HG02759 (cell line): ENCODE data around the gene GNS.
"Not testable (repeated sequence)": the region's sequence is repeated elsewhere in the genome, so short reads cannot be mapped to it uniquely, and the experiment has no call there.

ENCODE experiments used
- ATAC-seq: cut with Tn5 transposase; IDR thresholded peaks from one replicate; pipeline ENCODE4 v1.9.1; 2021; ENCODE audit warnings: mild to moderate bottlenecking, moderate library complexity; ENCODE audit not compliant: unreplicated experiment

Gene GNS

DNA sequence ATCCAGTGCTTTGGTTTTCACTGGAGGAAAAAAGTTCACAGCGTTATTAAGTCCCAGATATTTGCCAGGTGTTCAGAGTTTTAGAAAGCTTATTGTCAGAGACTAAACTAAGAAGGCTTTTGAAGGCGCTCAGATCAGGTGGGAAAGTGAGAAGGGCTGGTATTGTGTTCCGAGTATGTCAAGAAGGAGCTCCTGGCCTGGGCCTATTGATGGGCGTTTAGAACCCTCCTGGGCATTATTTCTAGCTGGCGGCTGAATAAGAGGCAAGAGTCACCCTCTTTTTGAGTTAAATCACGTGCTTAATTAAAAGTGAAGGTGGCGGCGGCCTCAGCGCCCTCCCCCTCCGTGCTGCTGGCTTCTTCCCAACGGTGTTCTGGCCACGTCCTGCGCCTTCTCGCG is 20.9 kb upstream of the GNS start:
- ATAC-seq: no peak

GRCh38 chr12:64779354-64779974 is 20.3 kb upstream of the GNS start:
- ATAC-seq: no peak

GRCh38 chr12:64775147-64775736 is 16.0 kb upstream of the GNS start:
- not testable (repeated sequence) for ATAC-seq

DNA sequence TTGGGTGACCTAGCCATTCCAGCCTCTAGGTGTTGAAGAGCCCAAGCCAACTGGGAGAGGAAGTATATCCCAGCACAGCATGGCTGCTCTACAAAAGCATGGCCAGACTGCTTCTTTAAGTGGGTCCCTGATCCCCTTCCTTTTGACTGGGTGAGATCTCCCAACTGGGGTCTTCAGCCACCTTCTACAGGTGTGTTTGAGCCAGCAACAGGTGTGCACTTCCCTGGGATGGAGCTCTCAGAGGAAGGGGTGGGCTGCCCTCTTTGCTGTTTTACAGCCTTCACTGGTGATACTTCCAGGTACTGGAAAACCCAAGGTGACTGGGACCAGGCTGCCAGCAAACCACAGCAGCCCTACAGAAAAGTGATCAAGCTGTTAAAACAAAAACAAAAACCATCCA is 14.2 kb upstream of the GNS start:
- ATAC-seq: no peak

DNA sequence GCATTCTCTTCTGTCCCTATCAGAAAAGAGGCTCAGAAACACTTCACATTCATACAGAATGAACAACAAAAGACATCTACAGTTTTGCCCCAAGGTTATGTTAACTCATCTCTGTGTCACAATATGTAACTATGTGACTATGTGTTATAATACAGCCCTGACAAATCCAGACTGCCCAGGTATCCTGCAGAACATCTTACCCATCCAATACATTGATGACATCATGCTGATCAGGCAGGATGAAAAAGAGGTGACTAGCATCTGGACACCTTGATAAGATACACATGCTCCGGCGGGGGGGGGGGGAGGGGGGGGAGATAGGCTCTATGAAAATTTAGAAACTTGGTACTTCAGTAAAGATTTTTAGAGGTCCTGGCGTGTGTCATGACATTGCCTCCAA is 8.3 kb upstream of the GNS start:
- no peak for ATAC-seq

- ATAC-seq: no peak
These were observed 1.8 kb upstream of the GNS start for GRCh38 chr12:64760808-64761573.

DNA sequence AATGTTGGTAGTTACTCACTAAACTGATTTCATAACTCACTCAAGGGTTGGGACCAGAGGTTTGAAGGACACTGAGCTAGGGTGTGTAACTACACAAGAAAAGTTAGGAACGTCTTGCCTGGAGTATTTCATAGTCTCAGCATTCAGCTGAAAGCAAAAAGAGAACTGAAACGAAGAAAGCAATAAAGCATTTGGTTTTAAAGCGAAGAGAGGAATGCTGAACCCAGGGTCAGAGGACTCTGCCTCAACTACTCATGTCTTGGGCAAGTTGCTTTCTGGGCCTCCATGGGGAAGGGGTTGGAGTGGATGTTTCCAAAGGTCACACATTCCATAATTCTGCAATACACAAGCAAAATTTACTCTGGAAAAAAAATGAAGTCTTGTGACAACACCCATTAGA is 1.4 kb downstream of the GNS start:
- ATAC-seq: no peak

DNA sequence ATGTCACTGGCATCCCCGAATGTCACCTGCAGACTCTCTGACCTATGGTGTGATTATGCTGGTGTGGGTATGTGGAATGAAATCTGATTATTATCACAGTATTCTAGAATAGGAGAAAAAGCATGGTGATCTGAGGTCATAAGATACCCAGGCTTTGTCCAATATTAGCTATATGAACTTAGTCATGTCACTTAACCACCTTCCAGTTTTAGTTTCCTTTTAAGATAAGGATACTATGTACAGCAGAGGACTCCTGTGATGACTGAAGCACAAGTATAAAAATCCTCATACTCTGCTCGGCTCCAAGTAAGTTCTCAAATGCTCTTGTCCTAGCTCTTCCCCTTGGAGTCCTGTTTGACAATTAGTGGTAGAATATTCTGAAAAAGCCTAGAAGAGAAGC is 2.8 kb downstream of the GNS start:
- no peak for ATAC-seq

- no peak for ATAC-seq
These were observed 5.8 kb downstream of the GNS start for GRCh38 chr12:64753427-64753826.

- no peak for ATAC-seq
These were observed 6.4 kb downstream of the GNS start for GRCh38 chr12:64752833-64753238.

DNA sequence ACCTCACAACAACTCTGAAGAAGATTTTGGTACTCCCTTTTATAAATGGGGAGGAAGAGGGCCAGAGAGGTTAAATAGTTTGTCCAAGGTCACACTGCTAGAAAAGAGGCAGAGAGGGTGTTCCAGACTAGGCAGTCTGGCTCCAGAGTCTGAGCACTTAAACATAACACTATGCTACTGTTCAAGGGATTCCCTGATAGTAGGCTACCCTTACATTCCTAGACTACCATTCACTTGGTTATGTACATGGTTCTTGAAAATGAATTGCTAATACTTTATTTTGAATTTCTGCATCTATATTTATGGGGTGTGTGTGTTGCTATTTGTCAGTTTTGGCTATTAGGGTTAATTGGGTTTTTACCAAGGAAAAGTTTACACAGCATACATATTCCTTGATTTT is 7.2 kb downstream of the GNS start:
- ATAC-seq: no peak

- ATAC-seq: no peak
These were observed 9.6 kb downstream of the GNS start for GRCh38 chr12:64749461-64750200.

DNA sequence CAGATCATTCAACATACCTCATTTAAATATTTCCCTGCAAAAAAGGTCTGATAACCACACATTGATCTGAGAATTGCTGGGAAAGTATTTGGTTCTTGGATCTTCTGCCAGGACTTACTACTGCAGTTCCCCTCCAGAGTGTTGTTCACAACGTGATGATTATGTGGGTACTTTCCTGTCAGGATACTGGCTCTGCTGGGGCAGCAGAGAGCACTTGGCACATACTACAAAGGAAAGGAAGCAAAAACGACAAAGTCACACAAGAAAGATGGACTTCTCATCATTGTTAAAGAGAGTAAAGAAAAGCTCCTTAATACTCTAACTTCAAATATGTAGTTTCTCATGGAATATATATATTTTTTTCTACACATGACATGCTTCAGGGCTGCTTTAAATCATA is 11.5 kb downstream of the GNS start:
- no peak for ATAC-seq

GRCh38 chr12:64746663-64747062 is 12.5 kb downstream of the GNS start:
- no peak for ATAC-seq

DNA sequence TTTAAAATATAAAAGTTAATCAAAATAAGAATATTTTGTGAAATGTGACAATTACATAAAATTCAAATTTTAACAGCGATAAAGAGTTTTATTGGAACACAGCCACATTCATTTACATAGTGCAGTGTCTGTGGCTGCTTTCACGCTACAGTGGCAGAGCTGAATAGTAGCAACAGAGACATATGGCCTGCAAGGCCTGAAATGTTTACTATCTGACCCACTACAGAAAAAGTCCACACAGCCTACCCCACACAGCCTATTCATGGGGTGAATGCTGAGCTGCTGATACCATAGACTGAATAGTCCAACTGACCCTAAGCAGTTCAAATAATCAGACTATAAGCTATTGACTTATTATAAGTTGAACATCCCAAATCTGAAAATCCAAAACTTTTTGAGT is 13.2 kb downstream of the GNS start:
- ATAC-seq: no peak

- no peak for ATAC-seq
These were observed 13.9 kb downstream of the GNS start for GRCh38 chr12:64745259-64745807.

GRCh38 chr12:64744422-64745258 is 14.6 kb downstream of the GNS start:
- ATAC-seq: no peak

GRCh38 chr12:64743206-64743605 is 16.0 kb downstream of the GNS start:
- no peak for ATAC-seq

DNA sequence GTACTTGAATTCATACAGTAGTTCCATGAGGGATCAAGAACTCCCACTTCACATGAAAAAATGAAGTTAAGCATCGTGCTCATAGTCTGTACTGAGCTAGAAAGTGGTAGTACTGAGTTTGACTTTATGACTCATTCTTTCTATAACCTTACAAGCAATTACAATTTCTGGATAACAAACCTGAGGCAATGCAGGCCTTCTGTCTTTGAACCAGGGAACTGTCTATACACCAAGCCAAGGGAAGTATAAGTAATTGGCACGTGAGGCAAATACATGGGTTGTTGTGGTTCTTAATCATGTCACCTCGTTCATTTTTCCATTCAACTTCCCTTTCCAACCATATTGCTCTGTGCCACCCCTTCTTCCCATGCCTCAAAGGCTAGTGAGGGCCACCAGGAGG is 16.8 kb downstream of the GNS start:
- ATAC-seq: no peak

DNA sequence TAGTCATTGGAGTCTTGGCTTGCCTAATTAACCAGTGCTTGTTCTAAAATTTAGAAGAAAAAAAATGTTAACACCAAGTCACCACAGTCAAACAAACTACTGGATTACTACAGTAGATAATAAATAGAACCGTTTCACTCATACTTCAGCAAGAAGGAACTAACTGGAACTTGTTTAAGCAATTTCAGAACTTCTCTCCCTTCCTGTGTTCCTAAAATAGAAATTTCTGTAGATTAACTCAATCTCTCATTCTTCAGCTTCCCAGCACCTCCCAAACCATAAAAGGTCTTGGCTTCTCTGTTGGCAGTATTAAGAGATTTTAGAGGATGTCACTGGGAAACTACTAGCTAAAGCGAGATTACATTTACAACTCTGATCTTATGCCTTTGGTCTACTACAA is 18.6 kb downstream of the GNS start:
- ATAC-seq: no peak

DNA sequence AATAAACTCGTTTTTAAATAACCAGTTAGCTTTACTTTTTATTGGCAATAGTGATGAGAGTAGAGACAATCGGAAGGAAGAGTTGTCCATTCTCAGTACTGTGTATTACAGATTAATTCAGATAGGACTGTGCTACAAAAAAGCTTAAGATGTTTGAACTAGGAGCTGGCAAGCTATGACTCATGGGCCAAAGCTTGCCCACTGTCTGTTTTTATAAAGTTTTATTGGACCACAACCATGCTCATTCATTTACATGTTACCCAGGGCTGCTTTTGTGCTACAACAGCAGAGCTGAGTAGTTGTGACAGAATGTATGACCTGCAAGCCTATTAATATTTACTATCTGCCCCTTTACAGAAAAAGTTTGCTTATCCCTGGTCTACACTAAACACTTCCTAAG is 19.4 kb downstream of the GNS start:
- ATAC-seq: no peak
